Liver (tissue), 9 donors: ENCODE measurements around the gene YEATS2. TPM values are rescaled to one million over a fixed set of nuclear protein-coding genes. Genes with fewer than 3 reads are reported as not detected.

Experiments
- DNase-seq: peaks from one replicate; pipeline ENCODE4 v3.0.0-alpha.2; 2017; ENCODE audit warnings: low spot score
- H3K27ac ChIP-seq, 2 donors: one replicate each; pipeline ENCODE4 v1.7.0; 2013; ENCODE audit warnings: inconsistent platforms in 2 of 2, low read length in 2 of 2, control low read depth in 1 of 2, low read depth in 1 of 2, mild to moderate bottlenecking in 1 of 2
- H3K27me3 ChIP-seq, 4 donors: one replicate each; pipeline versions ENCODE4 v1.6.1 to v1.7.0; 2013; ENCODE audit warnings: low read length in 3 of 4, inconsistent platforms in 1 of 4, mild to moderate bottlenecking in 1 of 4, moderate library complexity in 1 of 4; ENCODE audit not compliant: control insufficient read depth in 4 of 4, insufficient read depth in 4 of 4
- H3K36me3 ChIP-seq, 4 donors: one replicate each; pipeline versions ENCODE4 v1.6.1 to v1.7.0; 2013; ENCODE audit warnings: low read length in 3 of 4, mild to moderate bottlenecking in 3 of 4, low read depth in 1 of 4, moderate library complexity in 1 of 4; ENCODE audit not compliant: control insufficient read depth in 4 of 4, insufficient read depth in 3 of 4
- H3K4me1 ChIP-seq, 4 donors: one replicate each; pipeline versions ENCODE4 v1.6.1 to v1.7.0; 2013; ENCODE audit warnings: low read length in 3 of 4, mild to moderate bottlenecking in 3 of 4, moderate library complexity in 1 of 4; ENCODE audit not compliant: control insufficient read depth in 4 of 4, insufficient read depth in 4 of 4
- H3K4me3 ChIP-seq, 3 donors: one replicate each; pipeline versions ENCODE4 v1.6.1 to v1.7.0; 2013; ENCODE audit warnings: low read length in 3 of 3, control low read depth in 1 of 3, low read depth in 1 of 3, mild to moderate bottlenecking in 1 of 3
- H3K9ac ChIP-seq, 2 donors: one replicate each; pipeline ENCODE4 v1.7.0; 2013; ENCODE audit warnings: low read length in 2 of 2, mild to moderate bottlenecking in 2 of 2, moderate library complexity in 2 of 2, control low read depth in 1 of 2, low read depth in 1 of 2
- H3K9me3 ChIP-seq, 4 donors: one replicate each; pipeline versions ENCODE4 v1.6.1 to v1.7.0; 2013; ENCODE audit warnings: low read length in 3 of 4; ENCODE audit not compliant: control insufficient read depth in 4 of 4
- EGR1 ChIP-seq, 2 donors: IDR thresholded peaks; 2 replicates each; pipeline ENCODE4 v1.6.1; 2016 to 2018; ENCODE audit warnings: antibody characterized with exemption in 2 of 2, low read depth in 2 of 2
- FOXA2 ChIP-seq: IDR thresholded peaks from 2 replicates; pipeline ENCODE4 v1.6.1; 2016; ENCODE audit warnings: antibody characterized with exemption
- GABPA ChIP-seq, 2 donors: IDR thresholded peaks in 1 of 2; conservative IDR thresholded peaks in 1 of 2; 2 replicates each; pipeline ENCODE4 v1.6.1; 2016; ENCODE audit warnings: antibody characterized with exemption in 2 of 2, mild to moderate bottlenecking in 1 of 2, moderate library complexity in 1 of 2
- HNF4A ChIP-seq, 2 donors: conservative IDR thresholded peaks; 2 replicates each; pipeline ENCODE4 v1.6.1; 2016; ENCODE audit warnings: antibody characterized with exemption in 2 of 2, mild to moderate bottlenecking in 2 of 2
- HNF4G ChIP-seq: IDR thresholded peaks from 2 replicates; pipeline ENCODE4 v1.6.1; 2016; ENCODE audit warnings: antibody characterized with exemption
- JUND ChIP-seq, 2 donors: IDR thresholded peaks; 2 replicates each; pipeline ENCODE4 v1.6.1; 2016; ENCODE audit warnings: antibody characterized with exemption in 2 of 2
- NR2F2 ChIP-seq: IDR thresholded peaks from 2 replicates; pipeline ENCODE4 v1.6.1; 2016; ENCODE audit warnings: antibody characterized with exemption
- RAD21 ChIP-seq, 2 donors: IDR thresholded peaks; 2 replicates each; pipeline ENCODE4 v1.6.1; 2016; ENCODE audit warnings: antibody characterized with exemption in 2 of 2, mild to moderate bottlenecking in 2 of 2
- SP1 ChIP-seq: IDR thresholded peaks from 2 replicates; pipeline ENCODE4 v1.6.1; 2018; ENCODE audit warnings: antibody characterized with exemption, mild to moderate bottlenecking
- TAF1 ChIP-seq: conservative IDR thresholded peaks from 2 replicates; pipeline ENCODE4 v1.6.1; 2016; ENCODE audit warnings: antibody characterized with exemption, mild to moderate bottlenecking
- YY1 ChIP-seq: IDR thresholded peaks from 2 replicates; pipeline ENCODE4 v1.6.1; 2016; ENCODE audit warnings: antibody characterized with exemption, mild to moderate bottlenecking
- WGBS: extraction: QIAGEN DNeasy Blood & Tissue Kit; methylation state at CpG from one replicate; pipeline ENCODE4 v1.1.7; 2013; 5-methylcytosine and 5-hydroxymethylcytosine counted together
- polyA plus RNA-seq, 2 donors: library from polyadenylated mRNA; stranded (reverse) in 1 of 2; unstranded in 1 of 2; fragments of 200-250 nt in 1 of 2; fragments of >200 nt in 1 of 2; fragmentation: Nextera tagmentation in 1 of 2; extraction: Ambion mirVana in 1 of 2; gene quantifications; one replicate each; pipeline versions ENCODE4 v1.2.1 to v1.2.3, GENCODE V29; 2013 to 2015
- total RNA-seq, 2 donors: library from RNA; depleted of rRNA; stranded (reverse); fragments of >200 nt; gene quantifications; one replicate each; pipeline ENCODE4 v1.2.3, GENCODE V29; 2014
- TF ChIP-seq, protein P1 (sequence below): IDR thresholded peaks from 2 replicates; pipeline ENCODE4 v1.6.1; 2016; ENCODE audit warnings: antibody characterized with exemption
- TF ChIP-seq, protein P2 (sequence below): IDR thresholded peaks from 2 replicates; pipeline ENCODE4 v1.6.1; 2016; ENCODE audit warnings: antibody characterized with exemption, mild to moderate bottlenecking
- TF ChIP-seq, protein P3 (sequence below): fragments of 150-350 bp; IDR thresholded peaks from 2 replicates; pipeline ENCODE4 v1.5.1; 2017; ENCODE audit warnings: improper control_type of control experiment, low read depth, low read length; ENCODE audit not compliant: missing input control
- donor health status: healthy.
- donor health status: healthy.
- donor health status: healthy.
- donor health status: healthy.
- donor health status: healthy.

The YEATS2 gene
- total and polyA plus RNA-seq, 4 donors = 1.5 to 9.4 (median 4.9) TPM

DNA sequence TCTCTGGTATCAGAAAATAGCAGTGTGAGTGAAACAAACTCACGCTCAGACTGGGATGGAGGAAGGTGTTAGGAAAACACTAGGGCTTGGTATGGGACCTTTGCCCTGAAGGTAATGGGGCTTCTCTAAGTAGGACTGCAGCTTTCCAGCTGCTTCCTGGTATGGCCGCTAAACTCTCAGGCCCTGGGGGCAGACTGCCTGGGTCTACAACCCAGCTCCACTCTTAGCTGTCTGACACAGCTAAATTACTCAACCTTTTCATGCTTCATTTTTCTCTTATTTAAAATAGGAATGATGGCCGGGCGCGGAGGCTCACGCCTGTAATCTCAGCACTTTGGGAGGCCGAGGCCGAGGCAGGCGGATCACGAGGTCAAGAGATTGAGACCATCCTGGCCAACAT is 5.2 kb upstream of the YEATS2 start:
- no peak overlapping the region for H3K4me3 ChIP-seq
- no peak overlapping the region for H3K9ac ChIP-seq
- no peak for DNase-seq
- H3K27me3 ChIP-seq = no peaks in the 10 kb centered on the region
- no peaks in the 10 kb centered on the region for H3K9me3 ChIP-seq
- no peaks in the 10 kb centered on the region for H3K4me1 ChIP-seq
- 96% methylated on average over 10 of the region's 10 CpGs for WGBS
- H3K27ac ChIP-seq = no peak overlapping the region
- no peaks in the 10 kb centered on the region for H3K36me3 ChIP-seq
- no peak for TF ChIP-seq SP1
- TF ChIP-seq YY1 = no peak
- TF ChIP-seq RAD21 (IDR thresholded peaks at IDR 0.05) = no peak
- no peak for TF ChIP-seq HNF4A (conservative IDR thresholded peaks at IDR 0.05)
- TF ChIP-seq NR2F2 = no peak
- no peak for TF ChIP-seq EGR1 (IDR thresholded peaks at IDR 0.05; ENCODE audit: low read depth in 2 of 2)
- TF ChIP-seq, protein P1, sequence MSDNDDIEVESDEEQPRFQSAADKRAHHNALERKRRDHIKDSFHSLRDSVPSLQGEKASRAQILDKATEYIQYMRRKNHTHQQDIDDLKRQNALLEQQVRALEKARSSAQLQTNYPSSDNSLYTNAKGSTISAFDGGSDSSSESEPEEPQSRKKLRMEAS = no peak
- TF ChIP-seq GABPA (IDR thresholded peaks at IDR 0.05 in 1 of 2, conservative IDR thresholded peaks at IDR 0.05 in 1 of 2) = no peak
- TF ChIP-seq, protein P2, sequence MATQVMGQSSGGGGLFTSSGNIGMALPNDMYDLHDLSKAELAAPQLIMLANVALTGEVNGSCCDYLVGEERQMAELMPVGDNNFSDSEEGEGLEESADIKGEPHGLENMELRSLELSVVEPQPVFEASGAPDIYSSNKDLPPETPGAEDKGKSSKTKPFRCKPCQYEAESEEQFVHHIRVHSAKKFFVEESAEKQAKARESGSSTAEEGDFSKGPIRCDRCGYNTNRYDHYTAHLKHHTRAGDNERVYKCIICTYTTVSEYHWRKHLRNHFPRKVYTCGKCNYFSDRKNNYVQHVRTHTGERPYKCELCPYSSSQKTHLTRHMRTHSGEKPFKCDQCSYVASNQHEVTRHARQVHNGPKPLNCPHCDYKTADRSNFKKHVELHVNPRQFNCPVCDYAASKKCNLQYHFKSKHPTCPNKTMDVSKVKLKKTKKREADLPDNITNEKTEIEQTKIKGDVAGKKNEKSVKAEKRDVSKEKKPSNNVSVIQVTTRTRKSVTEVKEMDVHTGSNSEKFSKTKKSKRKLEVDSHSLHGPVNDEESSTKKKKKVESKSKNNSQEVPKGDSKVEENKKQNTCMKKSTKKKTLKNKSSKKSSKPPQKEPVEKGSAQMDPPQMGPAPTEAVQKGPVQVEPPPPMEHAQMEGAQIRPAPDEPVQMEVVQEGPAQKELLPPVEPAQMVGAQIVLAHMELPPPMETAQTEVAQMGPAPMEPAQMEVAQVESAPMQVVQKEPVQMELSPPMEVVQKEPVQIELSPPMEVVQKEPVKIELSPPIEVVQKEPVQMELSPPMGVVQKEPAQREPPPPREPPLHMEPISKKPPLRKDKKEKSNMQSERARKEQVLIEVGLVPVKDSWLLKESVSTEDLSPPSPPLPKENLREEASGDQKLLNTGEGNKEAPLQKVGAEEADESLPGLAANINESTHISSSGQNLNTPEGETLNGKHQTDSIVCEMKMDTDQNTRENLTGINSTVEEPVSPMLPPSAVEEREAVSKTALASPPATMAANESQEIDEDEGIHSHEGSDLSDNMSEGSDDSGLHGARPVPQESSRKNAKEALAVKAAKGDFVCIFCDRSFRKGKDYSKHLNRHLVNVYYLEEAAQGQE = no peak
- no peak for TF ChIP-seq JUND (IDR thresholded peaks at IDR 0.05)

DNA sequence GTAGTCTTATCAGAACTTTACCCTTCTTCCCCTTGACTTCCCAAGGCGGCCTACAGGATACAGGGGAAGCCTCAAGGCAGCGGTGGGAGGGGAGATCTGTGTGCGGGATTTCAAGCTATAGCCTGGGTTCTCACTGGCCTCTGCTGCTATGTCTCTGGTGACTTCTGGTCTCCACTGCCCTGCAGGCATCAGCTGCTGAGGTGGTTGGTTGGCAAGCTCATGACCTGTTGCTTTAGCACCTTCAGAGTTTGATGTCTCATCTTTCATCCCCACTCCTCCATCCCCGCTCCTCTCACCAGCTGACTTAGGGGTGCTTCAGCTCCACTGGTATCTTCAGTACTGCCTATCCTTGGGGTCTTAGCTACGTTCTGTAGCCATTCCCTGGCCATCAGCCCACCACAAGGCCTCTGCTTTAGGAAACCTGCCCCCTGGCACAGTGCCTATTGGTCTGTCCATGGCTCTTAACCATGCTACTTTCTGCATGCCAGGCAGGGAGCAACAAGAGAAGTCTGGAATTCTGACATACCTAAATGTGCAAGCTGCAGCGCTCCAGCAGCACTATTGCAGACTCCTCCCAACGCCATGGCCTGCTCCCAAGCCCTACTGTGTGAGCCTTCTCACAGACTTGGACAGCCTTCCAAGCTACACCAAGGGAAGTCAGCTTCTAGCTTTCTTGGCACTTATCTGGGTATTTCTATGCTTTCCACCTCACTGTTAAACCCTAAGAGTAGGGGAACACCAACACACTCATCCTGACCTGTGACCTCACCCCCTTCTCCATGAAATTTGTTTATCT is 1.8 kb upstream of the YEATS2 start:
- no peak overlapping the region for H3K27ac ChIP-seq
- no peaks in the 10 kb centered on the region for H3K27me3 ChIP-seq
- no peak for DNase-seq
- TF ChIP-seq TAF1 = no peak
- TF ChIP-seq FOXA2 = no peak
- no peak for TF ChIP-seq NR2F2
- TF ChIP-seq JUND (IDR thresholded peaks at IDR 0.05) = no peak
- no peak for TF ChIP-seq HNF4A (conservative IDR thresholded peaks at IDR 0.05)
- no peak for TF ChIP-seq HNF4G
- TF ChIP-seq SP1 = no peak
- TF ChIP-seq, protein P3, sequence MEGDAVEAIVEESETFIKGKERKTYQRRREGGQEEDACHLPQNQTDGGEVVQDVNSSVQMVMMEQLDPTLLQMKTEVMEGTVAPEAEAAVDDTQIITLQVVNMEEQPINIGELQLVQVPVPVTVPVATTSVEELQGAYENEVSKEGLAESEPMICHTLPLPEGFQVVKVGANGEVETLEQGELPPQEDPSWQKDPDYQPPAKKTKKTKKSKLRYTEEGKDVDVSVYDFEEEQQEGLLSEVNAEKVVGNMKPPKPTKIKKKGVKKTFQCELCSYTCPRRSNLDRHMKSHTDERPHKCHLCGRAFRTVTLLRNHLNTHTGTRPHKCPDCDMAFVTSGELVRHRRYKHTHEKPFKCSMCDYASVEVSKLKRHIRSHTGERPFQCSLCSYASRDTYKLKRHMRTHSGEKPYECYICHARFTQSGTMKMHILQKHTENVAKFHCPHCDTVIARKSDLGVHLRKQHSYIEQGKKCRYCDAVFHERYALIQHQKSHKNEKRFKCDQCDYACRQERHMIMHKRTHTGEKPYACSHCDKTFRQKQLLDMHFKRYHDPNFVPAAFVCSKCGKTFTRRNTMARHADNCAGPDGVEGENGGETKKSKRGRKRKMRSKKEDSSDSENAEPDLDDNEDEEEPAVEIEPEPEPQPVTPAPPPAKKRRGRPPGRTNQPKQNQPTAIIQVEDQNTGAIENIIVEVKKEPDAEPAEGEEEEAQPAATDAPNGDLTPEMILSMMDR = no peak
- H3K9ac ChIP-seq = no peak overlapping the region
- WGBS = 92% methylated on average over 7 of the region's 7 CpGs
- H3K4me3 ChIP-seq = no peak overlapping the region
- no peaks in the 10 kb centered on the region for H3K9me3 ChIP-seq
- no peaks in the 10 kb centered on the region for H3K36me3 ChIP-seq
- H3K4me1 ChIP-seq = peaks cover 0 to 4% (median 3%) of the 10 kb centered on the region in 4 donors
